RWPE1 (cell line): ENCODE measurements around the gene CFAP210.
"Not testable (repeated sequence)": the region's sequence is repeated elsewhere in the genome, so short reads cannot be mapped to it uniquely, and the experiment has no call there.

Source experiments
- CTCF ChIA-PET: fragments of 350-600 bp; sonication (Branson Sonifier 250); formaldehyde crosslinking; extraction: SDS; loops from one replicate; lab custom pipeline; 2021; lab: Yijun Ruan, JAX
- POLR2A ChIA-PET: fragments of 400-600 bp; formaldehyde crosslinking; extraction: SDS; loops from one replicate; lab custom pipeline; 2020; ENCODE audit warnings: antibody characterized with exemption; ENCODE audit not compliant: low non-redundant PET; lab: Yijun Ruan, JAX
- DNase-seq: peaks from one replicate; pipeline ENCODE4 v3.0.0; 2012; ENCODE audit warnings: low spot score
- H3K27ac ChIP-seq: fragments of 450-650 bp; 2 replicates; pipeline ENCODE4 v1.5.1; 2017
- CTCF ChIP-seq: fragments of 450-650 bp; conservative IDR thresholded peaks from 2 replicates; pipeline ENCODE4 v1.5.1; 2017; ENCODE audit warnings: low read depth, mild to moderate bottlenecking

Gene CFAP210

DNA sequence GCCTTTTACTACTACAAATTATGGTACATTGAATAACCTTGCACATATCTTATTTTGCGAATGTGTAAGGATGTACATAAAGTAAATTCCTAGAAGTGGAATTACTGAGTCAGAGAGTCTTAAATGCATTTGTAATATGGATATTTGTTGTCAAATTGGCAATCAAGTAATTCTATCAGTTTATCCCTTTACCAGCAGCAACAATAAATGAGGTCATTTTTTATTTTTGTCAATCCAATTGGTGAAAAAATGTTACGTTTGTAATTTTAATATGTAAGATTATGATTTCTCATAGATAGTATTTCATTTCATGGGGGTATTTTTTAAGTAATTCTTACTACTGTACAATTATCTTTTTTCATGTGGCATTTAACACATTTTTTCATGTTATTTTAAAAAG lies 95.2 kb downstream of the CFAP210 start:
- POLR2A ChIA-PET: no interaction called here
- no peak for TF ChIP-seq CTCF
- H3K27ac ChIP-seq: no peak overlapping the region
- DNase-seq: no peak
- CTCF ChIA-PET: interaction anchor here (0.7 kb wide), 1 partner anchor 233 kb away, joined by 3 read pairs; no protein-coding TSS in a partner anchor

DNA sequence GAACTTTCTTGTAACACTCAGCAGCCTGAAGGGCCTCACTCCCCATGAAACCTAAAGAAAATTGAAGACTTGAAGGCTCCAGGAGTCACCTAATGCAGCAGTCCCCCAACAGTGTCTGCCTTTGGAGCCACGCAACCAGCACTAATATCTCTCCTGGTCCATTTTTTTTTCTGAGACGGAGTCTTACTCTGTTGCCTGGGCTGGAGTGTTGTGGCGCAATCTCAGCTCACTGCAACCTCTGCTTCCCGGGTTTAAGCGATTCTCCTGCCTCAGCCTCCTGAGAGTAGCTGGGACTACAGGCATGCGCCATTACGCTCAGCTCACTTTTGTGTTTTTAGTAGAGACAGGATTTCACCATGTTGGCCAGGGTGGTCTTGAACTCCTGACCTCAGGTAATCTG lies 97.7 kb downstream of the CFAP210 start:
- CTCF ChIA-PET: interaction anchor here (0.6 kb wide), 1 partner anchor 831 kb away, joined by 4 read pairs; no protein-coding TSS in a partner anchor
- H3K27ac ChIP-seq, POLR2A ChIA-PET, DNase-seq: not testable (repeated sequence)
